ENCODE measurements around the gene CNTNAP2. TPM values are rescaled to one million over a fixed set of nuclear protein-coding genes. Genes with fewer than 3 reads are reported as not detected.

Gene CNTNAP2
- total and polyA plus RNA-seq, 2 of the 13 experiments (the other 11 are each of a cell fraction or from before 2014, with no cell fraction given): 0.40 to 0.42 TPM

DNA sequence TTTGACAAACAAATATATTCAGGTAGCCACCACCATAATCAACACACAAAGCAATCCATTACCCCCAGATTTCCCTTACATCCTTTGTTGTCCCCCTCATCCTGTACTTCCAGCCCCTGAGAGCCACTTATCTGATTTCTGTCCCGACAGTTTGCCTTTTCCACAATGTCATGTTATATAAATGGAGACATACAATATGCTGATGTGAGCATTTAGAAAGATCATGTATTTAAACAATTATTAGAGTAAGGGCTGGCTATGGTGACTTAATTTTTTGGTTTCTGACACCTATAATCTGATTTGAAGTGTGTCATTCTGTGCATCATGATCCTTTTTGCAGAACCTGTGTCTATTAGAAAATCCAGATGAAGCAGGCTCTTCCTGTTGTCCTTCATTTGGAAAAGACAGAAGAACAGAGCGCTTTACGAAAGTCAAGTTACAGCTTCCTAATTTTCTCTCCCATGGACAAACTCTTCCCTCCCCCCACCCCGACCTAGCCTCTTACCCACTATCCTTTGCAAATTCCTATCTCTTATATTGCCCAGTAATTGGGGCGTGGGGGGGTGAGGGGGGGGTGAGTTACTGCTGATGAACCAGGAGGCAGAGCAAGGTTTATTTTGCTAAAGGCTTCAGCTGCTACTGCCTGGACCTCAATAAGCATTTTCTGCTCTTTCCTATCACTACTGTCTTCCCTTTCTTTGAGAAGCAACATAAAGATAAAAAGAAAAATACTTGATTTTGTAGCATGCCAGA is 2221.6 kb downstream of the CNTNAP2 start:
- H3K4me3 ChIP-seq (replicated peaks in 1 of 3; ENCODE audit: insufficient read depth in 1 of 3, low read depth in 2 of 3, low read length in 3 of 3): no peak overlapping the region
- 24% methylated on average over 5 of the region's 5 CpGs for WGBS (ENCODE audit: low lambda C conversion rate)
- no peak for FAIRE-seq
- no peak overlapping the region for H2AFZ ChIP-seq (ENCODE audit: low read length)
- intact Hi-C loops (cut with micrococcal nuclease; ENCODE audit: unreplicated experiment) (no loop called here), in situ Hi-C loops (cut with HindIII; ENCODE audit: extremely low pct_ligation_motif_present, low pct_unique_long_range_greater_than_20kb) (no loop called here)
- H3K9me3 ChIP-seq (ENCODE audit: low read length): no peaks in the 10 kb centered on the region
- H3K79me2 ChIP-seq (ENCODE audit: insufficient read depth, low read length): no peaks in the 10 kb centered on the region
- H3K36me3 ChIP-seq (replicated peaks in 1 of 2; ENCODE audit: control insufficient read depth in 1 of 2, insufficient read depth in 2 of 2, low read length in 2 of 2): no peaks in the 10 kb centered on the region
- DNase-seq (ENCODE audit: low spot score): no peak
- no peaks in the 10 kb centered on the region for H4K20me1 ChIP-seq (ENCODE audit: insufficient read depth, low read length)
- ATAC-seq: no peak
- H3K4me2 ChIP-seq (ENCODE audit: low read depth, low read length): no peak overlapping the region
- peaks cover 0 to 43% of the 10 kb centered on the region in 2 experiments; a peak in 3 of 5 replicates for H3K27me3 ChIP-seq (ENCODE audit: control insufficient read depth in 1 of 2, insufficient read depth in 2 of 2, low read length in 2 of 2)
- no TSS peak for BruUV-seq (replicated peaks)
- H3K4me1 ChIP-seq (ENCODE audit: insufficient read depth, low read length): peaks cover 33% of the 10 kb centered on the region
- no peak overlapping the region for H3K9ac ChIP-seq (ENCODE audit: insufficient read depth, low read depth, low read length)
- ChIA-PET CTCF (ENCODE audit: low intra/inter-chr PET ratio, low total read pairs) (no interaction called here), POLR2A (no interaction called here)
- H3K27ac ChIP-seq (ENCODE audit: extremely low read length, insufficient read depth, low read length): no peak overlapping the region
- TF ChIP-seq ZNF512B (CRISPR knock-in tag; IDR thresholded peaks at IDR 0.05; ENCODE audit: borderline replicate concordance) (no peak), SNAI1 (CRISPR knock-in tag; IDR thresholded peaks at IDR 0.05; ENCODE audit: borderline replicate concordance) (no peak), MAFK (conservative IDR thresholded peaks at IDR 0.05 in 1 of 2, IDR thresholded peaks at IDR 0.05 in 1 of 2; ENCODE audit: low read length in 2 of 2) (peak; percentile 74 to 78), BCL6 (CRISPR knock-in tag; IDR thresholded peaks at IDR 0.05) (no peak), MAFF (IDR thresholded peaks at IDR 0.05; ENCODE audit: low read depth, low read length) (peak; percentile 60; the same call in 1 of the 2 replicates), ONECUT2 (CRISPR knock-in tag; IDR thresholded peaks at IDR 0.05) (no peak), PREB (CRISPR knock-in tag; IDR thresholded peaks at IDR 0.05) (no peak), KDM3A (CRISPR knock-in tag; IDR thresholded peaks at IDR 0.05; ENCODE audit: low read depth) (no peak)
- TF ChIP-seq, protein P1, sequence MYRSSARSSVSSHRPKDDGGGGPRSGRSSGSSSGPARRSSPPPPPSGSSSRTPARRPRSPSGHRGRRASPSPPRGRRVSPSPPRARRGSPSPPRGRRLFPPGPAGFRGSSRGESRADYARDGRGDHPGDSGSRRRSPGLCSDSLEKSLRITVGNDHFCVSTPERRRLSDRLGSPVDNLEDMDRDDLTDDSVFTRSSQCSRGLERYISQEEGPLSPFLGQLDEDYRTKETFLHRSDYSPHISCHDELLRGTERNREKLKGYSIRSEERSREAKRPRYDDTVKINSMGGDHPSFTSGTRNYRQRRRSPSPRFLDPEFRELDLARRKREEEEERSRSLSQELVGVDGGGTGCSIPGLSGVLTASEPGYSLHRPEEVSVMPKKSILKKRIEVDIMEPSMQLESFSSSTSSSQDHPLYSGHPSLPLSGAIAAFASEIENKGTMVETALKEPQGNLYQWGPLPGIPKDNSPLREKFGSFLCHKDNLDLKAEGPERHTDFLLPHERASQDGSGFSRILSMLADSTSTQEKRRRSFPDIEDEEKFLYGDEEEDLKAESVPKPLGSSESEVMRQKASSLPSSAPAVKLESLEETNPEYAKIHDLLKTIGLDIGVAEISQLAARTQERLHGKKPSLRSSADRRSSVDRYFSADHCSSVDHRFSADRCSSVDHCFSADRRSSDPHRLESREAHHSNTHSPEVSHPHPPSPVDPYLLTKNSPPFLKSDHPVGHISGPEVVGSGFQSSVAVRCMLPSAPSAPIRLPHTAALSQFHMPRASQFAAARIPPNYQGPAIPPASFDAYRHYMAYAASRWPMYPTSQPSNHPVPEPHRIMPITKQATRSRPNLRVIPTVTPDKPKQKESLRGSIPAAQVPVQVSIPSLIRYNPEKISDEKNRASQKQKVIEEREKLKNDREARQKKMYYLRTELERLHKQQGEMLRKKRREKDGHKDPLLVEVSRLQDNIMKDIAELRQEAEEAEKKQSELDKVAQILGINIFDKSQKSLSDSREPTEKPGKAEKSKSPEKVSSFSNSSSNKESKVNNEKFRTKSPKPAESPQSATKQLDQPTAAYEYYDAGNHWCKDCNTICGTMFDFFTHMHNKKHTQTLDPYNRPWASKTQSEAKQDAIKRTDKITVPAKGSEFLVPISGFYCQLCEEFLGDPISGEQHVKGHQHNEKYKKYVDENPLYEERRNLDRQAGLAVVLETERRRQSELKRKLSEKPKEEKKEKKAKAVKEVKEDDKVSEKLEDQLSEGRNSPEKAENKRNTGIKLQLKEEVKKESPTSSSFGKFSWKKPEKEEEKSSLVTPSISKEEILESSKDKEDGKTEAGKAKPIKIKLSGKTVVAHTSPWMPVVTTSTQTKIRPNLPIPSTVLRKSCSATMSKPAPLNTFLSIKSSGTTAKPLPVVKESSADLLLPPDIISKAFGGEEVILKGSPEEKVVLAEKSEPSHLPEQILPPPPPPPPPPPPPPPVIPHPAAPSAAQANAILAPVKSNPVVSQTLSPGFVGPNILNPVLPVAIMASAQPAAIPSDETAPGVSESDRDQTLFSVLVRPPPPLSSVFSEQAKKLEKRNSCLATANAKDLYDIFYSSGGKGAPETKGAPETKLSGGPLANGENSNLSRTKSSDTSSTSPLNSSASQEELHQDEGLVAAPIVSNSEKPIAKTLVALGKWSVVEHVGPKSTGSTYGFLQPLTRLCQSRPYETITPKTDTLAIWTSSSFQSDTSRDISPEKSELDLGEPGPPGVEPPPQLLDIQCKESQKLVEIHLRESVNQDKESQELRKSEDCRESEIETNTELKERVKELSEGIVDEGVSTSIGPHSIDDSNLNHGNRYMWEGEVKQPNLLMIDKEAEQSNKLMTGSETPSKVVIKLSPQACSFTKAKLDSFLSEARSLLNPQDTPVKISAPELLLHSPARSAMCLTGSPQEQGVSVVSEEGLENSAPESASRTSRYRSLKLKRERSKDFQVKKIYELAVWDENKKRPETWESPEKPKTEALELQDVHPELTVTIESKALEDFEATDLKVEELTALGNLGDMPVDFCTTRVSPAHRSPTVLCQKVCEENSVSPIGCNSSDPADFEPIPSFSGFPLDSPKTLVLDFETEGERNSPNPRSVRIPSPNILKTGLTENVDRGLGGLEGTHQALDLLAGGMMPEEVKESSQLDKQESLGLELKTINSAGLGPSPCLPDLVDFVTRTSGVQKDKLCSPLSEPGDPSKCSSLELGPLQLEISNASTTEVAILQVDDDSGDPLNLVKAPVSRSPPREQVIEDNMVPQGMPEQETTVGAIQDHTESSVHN (CRISPR knock-in tag; IDR thresholded peaks at IDR 0.05): no peak
